NCI-H345 treated with DMSO at 0.1 percent for 48 hours (cell line): Measurements from ENCODE around the gene ABHD16A.
"Not testable (repeated sequence)": the region's sequence is repeated elsewhere in the genome, so short reads cannot be mapped to it uniquely, and the experiment has no call there.

ENCODE experiments used
- DNase-seq: peaks from one replicate; lab custom pipeline; 2025; ENCODE audit not compliant: unreplicated experiment; lab: John Stamatoyannopoulos, UW

The ABHD16A gene

GRCh38 chr6:31715022-31715958 lies 12.2 kb upstream of the ABHD16A start, which contains the start of gene LY6G6D:
LY6G6D (plus strand) TSS chr6:31715348; CDS start chr6:31715356, 8 bp downstream.
- no peak for DNase-seq

- DNase-seq, result no peak
These were observed 11.0 kb upstream of the ABHD16A start for GRCh38 chr6:31713991-31714684.

GRCh38 chr6:31713465-31713864 lies 10.3 kb upstream of the ABHD16A start:
- DNase-seq, result no peak

GRCh38 chr6:31712296-31712695 lies 9.2 kb upstream of the ABHD16A start:
- no peak for DNase-seq

GRCh38 chr6:31711233-31711632 lies 8.1 kb upstream of the ABHD16A start:
- no peak for DNase-seq

GRCh38 chr6:31710523-31711219 lies 7.5 kb upstream of the ABHD16A start:
- no peak for DNase-seq

GRCh38 chr6:31709157-31709556 lies 6.0 kb upstream of the ABHD16A start:
- DNase-seq, result not testable (repeated sequence)

GRCh38 chr6:31708224-31708623 lies 5.1 kb upstream of the ABHD16A start:
- DNase-seq, result no peak

- DNase-seq, result no peak
These were observed 4.6 kb upstream of the ABHD16A start for GRCh38 chr6:31707701-31708100.

GRCh38 chr6:31706599-31706998 lies 3.5 kb upstream of the ABHD16A start, which contains the start of gene LY6G6F:
LY6G6F (plus strand) TSS chr6:31706866; CDS start chr6:31706907, 41 bp downstream.
- no peak for DNase-seq

- no peak for DNase-seq
These were observed 2.8 kb upstream of the ABHD16A start for GRCh38 chr6:31705931-31706330.

GRCh38 chr6:31702405-31702818 lies 712 bp downstream of the ABHD16A start:
- no peak for DNase-seq

- DNase-seq, result no peak
These were observed 1.3 kb downstream of the ABHD16A start for GRCh38 chr6:31701666-31702404.

- DNase-seq, result no peak
These were observed 2.3 kb downstream of the ABHD16A start for GRCh38 chr6:31700740-31701401.

- DNase-seq, result no peak
These were observed 5.6 kb downstream of the ABHD16A start for GRCh38 chr6:31697555-31697954.

- DNase-seq, result no peak
These were observed 9.6 kb downstream of the ABHD16A start for GRCh38 chr6:31693535-31693934.

- DNase-seq, result no peak
These were observed 10.2 kb downstream of the ABHD16A start for GRCh38 chr6:31692886-31693285.

- DNase-seq, result no peak
These were observed 10.8 kb downstream of the ABHD16A start for GRCh38 chr6:31692353-31692752.

GRCh38 chr6:31691564-31692108 lies 11.5 kb downstream of the ABHD16A start:
- DNase-seq, result no peak

- no peak for DNase-seq
These were observed 12.1 kb downstream of the ABHD16A start for GRCh38 chr6:31691078-31691463.
